ENCODE results near the gene SNRPD3.

DNA sequence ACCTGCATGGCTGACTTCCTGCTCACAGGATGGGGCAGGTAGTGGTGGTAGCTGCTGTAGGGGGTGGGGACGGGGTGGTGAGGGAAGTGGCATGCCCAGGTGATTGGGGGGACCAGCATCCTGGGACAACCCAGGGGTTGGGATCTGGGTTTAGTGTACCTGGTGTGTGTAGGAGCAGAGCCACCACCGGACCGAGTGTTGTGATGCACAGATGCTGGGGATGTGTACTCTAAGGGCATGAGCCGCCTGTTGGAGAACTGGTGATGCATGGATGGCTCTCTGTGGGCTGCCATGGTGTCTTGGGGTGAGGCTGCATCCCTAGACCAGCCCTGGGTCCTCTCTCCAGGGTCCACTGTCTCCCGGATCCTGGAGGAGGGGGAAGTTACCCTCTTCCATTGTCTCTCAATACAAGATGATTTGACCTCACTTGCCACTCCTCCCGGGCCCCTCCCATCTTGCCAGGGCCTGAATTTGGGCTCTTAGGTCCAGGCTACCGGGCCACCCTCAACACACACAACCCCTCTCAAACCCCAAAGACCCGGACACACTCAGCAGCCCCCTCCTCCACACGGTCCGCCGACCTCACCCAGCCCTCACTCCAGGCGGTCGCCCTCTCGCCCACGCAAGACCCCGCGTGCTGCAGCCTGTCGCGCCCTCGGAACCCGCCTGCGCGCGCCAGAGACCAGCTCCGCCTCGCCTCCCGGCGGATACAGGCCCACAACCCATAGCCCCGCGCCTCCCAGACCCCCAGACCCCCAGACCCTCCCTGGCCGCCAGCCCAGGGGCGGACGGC lies 36.5 kb downstream of the SNRPD3 start:
- TF ChIP-seq, protein P1, sequence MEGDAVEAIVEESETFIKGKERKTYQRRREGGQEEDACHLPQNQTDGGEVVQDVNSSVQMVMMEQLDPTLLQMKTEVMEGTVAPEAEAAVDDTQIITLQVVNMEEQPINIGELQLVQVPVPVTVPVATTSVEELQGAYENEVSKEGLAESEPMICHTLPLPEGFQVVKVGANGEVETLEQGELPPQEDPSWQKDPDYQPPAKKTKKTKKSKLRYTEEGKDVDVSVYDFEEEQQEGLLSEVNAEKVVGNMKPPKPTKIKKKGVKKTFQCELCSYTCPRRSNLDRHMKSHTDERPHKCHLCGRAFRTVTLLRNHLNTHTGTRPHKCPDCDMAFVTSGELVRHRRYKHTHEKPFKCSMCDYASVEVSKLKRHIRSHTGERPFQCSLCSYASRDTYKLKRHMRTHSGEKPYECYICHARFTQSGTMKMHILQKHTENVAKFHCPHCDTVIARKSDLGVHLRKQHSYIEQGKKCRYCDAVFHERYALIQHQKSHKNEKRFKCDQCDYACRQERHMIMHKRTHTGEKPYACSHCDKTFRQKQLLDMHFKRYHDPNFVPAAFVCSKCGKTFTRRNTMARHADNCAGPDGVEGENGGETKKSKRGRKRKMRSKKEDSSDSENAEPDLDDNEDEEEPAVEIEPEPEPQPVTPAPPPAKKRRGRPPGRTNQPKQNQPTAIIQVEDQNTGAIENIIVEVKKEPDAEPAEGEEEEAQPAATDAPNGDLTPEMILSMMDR (IDR thresholded peaks at IDR 0.05) = no peak
- TF ChIP-seq ZFX (IDR thresholded peaks at IDR 0.05; ENCODE audit: borderline replicate concordance) = no peak

All from 22Rv1 (cell line).